Thoracic aorta (tissue), 2 donors: ENCODE results near the gene PABPN1L. TPM values are rescaled to one million over a fixed set of nuclear protein-coding genes. Genes with fewer than 3 reads are reported as not detected.
"Not testable (repeated sequence)": the region's sequence is repeated elsewhere in the genome, so short reads cannot be mapped to it uniquely, and the experiment has no call there.

Source experiments
- ATAC-seq: fragments of 150-250 bp; one replicate; pipeline ENCODE4 v1.8.0; 2017; ENCODE audit warnings: low read depth; ENCODE audit not compliant: insufficient number of reproducible peaks, low FRiP score
- DNase-seq: peaks from one replicate; pipeline ENCODE4 v3.0.0-alpha.2; 2020; ENCODE audit warnings: low spot score
- H3K27ac ChIP-seq, 2 donors: fragments of 200-600 bp; sonication (generic); 1 replicate in 1 of 2; 2 replicates in 1 of 2; pipeline ENCODE4 v1.5.1; 2016; ENCODE audit warnings: mild to moderate bottlenecking in 2 of 2, moderate library complexity in 2 of 2
- H3K27me3 ChIP-seq: fragments of 200-600 bp; sonication (generic); replicated peaks from 2 replicates; pipeline ENCODE4 v1.6.0; 2016; ENCODE audit warnings: mild to moderate bottlenecking; ENCODE audit not compliant: insufficient read depth
- H3K36me3 ChIP-seq: fragments of 200-600 bp; sonication (generic); one replicate; pipeline ENCODE4 v1.5.1; 2016
- H3K4me1 ChIP-seq, 2 donors: fragments of 200-600 bp; sonication (generic); 1 replicate in 1 of 2; 2 replicates in 1 of 2; pipeline versions ENCODE4 v1.5.1 to v1.6.0; 2016; ENCODE audit warnings: low read depth in 2 of 2, mild to moderate bottlenecking in 1 of 2; ENCODE audit not compliant: control insufficient read depth in 1 of 2
- H3K4me3 ChIP-seq: fragments of 200-600 bp; sonication (generic); 2 replicates; pipeline ENCODE4 v1.5.1; 2016; ENCODE audit warnings: mild to moderate bottlenecking
- H3K9me3 ChIP-seq: fragments of 200-600 bp; sonication (generic); 2 replicates; pipeline ENCODE4 v1.5.1; 2016
- total RNA-seq, 2 donors: library from RNA; depleted of rRNA; stranded (reverse); fragments of >200 nt; gene quantifications; one replicate each; pipeline versions ENCODE4 v1.1.0 to v1.2.3, GENCODE V29; 2016
- TF ChIP-seq, protein P1 (sequence below): fragments of 200-600 bp; sonication (generic); IDR thresholded peaks from one replicate; pipeline ENCODE4 v1.5.1; 2019; ENCODE audit warnings: antibody characterized with exemption

The PABPN1L gene
- total RNA-seq, 2 donors from 2014 or later: not detected

DNA sequence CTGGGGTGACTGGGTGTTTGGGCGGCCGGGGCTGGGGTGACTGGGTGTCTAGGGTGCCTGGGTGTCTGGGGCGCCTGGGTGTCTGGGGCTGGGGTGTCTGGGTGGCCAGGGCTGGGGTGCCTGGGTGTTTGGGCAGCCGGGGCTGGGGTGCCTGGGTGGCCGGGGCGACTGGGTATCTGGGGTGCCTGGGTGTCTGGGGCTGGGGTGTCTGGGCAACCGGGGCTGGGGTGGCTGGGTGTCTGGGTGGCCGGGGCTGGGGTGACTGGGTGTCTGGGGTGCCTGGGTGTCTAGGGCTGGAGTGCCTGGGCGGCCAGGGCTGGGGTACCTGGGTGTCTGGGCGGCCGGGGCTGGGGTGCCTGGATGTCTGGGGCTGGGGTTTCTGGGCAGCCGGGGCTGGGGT lies 41.3 kb downstream of the PABPN1L start:
- no peak for ATAC-seq
- Histone ChIP-seq H3K27ac (no peak overlapping the region), H3K4me3 (no peak overlapping the region), H3K36me3 (peaks cover 28% of the 10 kb centered on the region), H3K27me3 (no peaks in the 10 kb centered on the region), H3K4me1 (no peaks in the 10 kb centered on the region), H3K9me3 (no peaks in the 10 kb centered on the region)
- TF ChIP-seq, protein P1, sequence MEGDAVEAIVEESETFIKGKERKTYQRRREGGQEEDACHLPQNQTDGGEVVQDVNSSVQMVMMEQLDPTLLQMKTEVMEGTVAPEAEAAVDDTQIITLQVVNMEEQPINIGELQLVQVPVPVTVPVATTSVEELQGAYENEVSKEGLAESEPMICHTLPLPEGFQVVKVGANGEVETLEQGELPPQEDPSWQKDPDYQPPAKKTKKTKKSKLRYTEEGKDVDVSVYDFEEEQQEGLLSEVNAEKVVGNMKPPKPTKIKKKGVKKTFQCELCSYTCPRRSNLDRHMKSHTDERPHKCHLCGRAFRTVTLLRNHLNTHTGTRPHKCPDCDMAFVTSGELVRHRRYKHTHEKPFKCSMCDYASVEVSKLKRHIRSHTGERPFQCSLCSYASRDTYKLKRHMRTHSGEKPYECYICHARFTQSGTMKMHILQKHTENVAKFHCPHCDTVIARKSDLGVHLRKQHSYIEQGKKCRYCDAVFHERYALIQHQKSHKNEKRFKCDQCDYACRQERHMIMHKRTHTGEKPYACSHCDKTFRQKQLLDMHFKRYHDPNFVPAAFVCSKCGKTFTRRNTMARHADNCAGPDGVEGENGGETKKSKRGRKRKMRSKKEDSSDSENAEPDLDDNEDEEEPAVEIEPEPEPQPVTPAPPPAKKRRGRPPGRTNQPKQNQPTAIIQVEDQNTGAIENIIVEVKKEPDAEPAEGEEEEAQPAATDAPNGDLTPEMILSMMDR: no peak
- DNase-seq: no peak

DNA sequence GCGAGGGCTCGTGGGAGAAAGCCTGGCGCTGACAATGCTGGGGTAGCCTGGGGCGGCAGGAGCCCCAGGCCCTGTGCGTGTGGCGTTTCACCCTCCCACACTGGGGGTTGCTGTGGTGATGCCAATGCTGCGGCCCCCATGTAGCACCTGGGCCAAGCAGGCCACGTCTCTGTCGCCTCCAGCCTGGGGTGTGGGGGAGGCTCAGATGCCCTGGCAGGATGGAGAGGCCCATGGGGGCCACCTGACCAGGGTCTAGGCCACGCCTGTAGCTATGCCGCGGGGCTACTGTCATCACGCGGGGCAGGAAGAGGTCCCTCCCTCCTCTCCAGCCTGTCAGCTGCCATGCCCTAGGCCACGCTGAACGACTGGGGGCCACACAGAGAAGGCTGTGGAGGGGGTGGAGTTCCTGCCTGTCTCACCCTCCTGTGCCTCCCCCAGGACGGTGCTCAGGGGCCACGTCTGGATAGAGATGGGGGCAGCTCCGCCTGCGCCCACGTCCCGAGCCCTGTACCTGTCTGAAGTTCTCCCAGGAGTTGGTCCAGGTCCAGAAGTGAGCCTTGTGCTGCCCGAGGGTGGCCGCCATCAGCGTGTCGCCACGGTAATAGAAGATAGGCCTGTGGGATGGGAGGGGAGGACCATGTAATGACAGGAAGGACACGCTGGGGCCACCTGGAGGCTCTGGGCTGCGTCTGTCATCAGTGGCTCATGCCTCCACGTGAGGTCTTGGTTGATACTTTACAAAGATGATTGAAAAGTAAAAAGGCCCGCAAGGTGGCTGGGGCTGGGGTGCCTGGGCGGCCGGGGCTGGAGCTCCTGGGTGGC lies 42.0 kb downstream of the PABPN1L start:
- H3K4me3 ChIP-seq: no peak overlapping the region
- no peak overlapping the region for H3K27ac ChIP-seq
- H3K27me3 ChIP-seq: no peaks in the 10 kb centered on the region
- no peak for ATAC-seq
- TF ChIP-seq, protein P1: no peak
- no peak for DNase-seq
- no peaks in the 10 kb centered on the region for H3K9me3 ChIP-seq
- H3K36me3 ChIP-seq: peaks cover 28% of the 10 kb centered on the region
- H3K4me1 ChIP-seq: no peaks in the 10 kb centered on the region

DNA sequence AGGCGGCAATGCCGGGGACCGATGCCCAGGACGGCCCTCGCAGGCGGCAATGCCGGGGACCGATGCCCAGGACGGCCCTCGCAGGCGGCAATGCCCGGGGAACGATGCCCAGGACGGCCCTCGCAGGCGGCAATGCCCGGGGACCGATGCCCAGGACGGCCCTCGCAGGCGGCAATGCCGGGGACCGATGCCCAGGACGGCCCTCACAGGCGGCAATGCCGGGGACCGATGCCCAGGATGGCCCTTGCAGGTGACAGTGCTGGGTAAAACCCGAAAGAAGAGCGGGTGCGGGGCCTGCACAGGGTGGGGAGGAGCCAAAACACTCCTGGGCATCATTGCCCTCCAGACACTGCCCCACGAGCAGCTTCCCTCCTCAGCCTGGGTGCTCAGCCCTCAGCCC lies 42.8 kb downstream of the PABPN1L start:
- H3K36me3 ChIP-seq: peaks cover 28% of the 10 kb centered on the region
- not testable (repeated sequence) for H3K9me3 ChIP-seq, H3K4me3 ChIP-seq, H3K4me1 ChIP-seq, H3K27me3 ChIP-seq, ATAC-seq, H3K27ac ChIP-seq, DNase-seq

DNA sequence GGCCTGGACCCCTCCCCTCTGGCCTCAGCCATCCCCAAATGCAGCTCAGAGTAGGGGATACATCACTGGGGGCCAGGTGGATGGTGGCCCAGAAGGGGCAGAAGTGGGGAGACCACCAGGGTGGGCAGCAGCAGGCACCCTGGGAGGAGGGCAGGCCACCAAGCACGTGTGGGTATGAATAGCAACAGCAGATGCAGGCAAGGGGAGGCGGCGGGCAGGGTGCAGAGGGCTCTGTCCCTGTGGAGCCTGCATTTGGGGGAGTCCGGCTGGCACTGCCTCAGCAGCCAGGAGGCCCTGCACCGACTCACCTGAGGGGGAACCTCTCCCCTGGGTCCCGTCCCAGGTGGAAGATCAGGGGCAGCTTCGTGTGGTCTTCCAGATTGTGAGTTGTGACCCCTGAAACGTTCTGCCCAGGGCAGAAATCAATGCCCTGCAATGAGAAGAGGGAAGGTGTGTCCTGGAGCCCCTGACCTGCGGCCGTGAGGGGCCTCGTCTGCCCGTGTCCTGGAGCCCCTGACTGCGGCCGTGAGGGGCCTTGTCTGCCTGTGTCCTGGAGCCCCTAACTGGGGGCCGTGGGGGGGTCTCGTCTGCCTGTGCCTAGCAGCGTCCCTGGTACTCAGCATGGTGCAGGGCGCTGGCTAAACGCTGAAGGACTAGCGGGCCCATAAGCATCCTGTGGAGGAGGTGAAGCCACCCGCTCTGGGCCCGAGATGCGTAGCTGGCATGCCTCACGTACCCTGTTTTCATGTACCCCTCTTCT lies 44.0 kb downstream of the PABPN1L start:
- Histone ChIP-seq H3K4me1 (no peaks in the 10 kb centered on the region), H3K27ac (no peak overlapping the region), H3K27me3 (no peaks in the 10 kb centered on the region), H3K36me3 (peaks cover 28% of the 10 kb centered on the region), H3K4me3 (no peak overlapping the region), H3K9me3 (no peaks in the 10 kb centered on the region)
- ATAC-seq (no peak), DNase-seq (no peak)
- TF ChIP-seq, protein P1: no peak

DNA sequence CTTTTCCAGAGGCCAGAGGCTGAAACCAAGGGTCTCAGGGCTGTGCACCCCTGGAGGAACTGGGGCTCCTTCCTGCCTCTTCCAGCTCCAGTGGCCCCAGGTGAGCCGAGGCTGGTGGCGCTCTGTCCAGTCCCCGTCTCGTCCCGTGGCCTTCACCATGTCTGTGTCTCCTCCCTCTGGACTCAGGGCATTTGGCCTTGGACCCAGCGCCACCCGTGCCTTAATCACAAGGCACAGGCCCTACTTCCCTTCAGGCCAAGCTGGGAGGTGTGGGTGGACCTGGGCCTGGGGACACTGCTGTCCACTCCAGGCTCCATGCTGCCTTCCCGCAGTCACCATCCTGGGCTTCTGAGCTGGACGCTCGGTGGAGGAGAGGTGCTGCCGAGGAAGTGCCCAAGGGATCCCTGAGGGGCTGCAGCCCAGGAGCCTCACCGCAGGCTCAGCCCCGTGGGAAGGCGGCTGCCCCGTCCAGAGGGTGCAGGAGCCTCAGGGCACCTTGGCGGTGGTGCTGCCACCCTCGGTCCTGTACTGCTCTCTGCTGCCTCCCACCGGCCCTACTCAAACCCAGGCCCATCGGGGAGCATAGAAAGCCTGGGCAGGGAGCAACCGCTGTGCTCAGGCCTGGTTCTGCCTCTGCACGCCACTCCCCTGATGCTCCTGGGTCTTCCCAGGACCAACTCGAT lies 45.2 kb downstream of the PABPN1L start:
- Histone ChIP-seq H3K27ac (no peak overlapping the region), H3K9me3 (no peaks in the 10 kb centered on the region), H3K36me3 (peaks cover 28% of the 10 kb centered on the region), H3K27me3 (no peaks in the 10 kb centered on the region), H3K4me1 (no peaks in the 10 kb centered on the region), H3K4me3 (no peak overlapping the region)
- DNase-seq: no peak
- ATAC-seq: no peak
- TF ChIP-seq, protein P1: no peak
